Measurements from ENCODE around the gene MSI2.

MSI2 gene

DNA sequence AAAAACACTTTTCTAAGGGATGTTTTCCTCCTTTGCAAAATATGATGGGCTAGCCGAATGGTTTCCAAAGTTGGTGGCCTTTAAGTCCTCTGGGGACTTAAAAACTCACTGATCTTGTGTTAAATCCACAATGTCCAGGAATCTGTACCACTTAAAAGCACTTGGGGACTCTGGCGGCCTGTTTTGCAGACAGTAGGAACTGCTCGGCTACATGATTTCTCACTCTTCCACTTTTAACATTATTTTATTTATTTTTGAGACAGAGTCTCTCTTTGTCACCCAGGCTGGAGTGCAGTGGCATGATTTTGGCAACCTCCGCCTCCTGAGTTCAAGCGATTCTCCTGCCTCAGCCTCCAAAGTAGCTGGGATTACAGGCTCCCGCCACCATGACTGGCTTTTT lies 9.1 kb upstream of the MSI2 start:
- no peak for DNase-seq (ENCODE audit: low read depth)

DNA sequence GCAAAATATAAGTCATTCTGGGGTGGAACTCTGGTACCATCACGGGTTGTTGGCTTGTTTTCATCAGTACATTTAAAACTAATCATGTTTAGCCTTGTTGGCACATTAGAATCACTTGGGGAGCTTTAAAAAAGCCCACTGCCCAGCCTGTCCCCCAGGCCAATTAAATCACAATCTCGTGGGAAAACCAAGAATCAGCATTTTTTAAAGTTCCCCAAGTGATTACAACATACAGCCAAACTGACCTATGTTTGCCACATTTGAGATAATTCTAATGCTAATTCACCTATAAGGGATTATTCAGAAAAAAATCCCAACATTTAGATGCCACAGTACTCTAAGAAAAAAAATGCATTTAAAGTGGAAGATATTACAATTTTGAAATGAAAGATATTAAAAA lies 8.4 kb upstream of the MSI2 start:
- DNase-seq (ENCODE audit: low read depth), result no peak

DNA sequence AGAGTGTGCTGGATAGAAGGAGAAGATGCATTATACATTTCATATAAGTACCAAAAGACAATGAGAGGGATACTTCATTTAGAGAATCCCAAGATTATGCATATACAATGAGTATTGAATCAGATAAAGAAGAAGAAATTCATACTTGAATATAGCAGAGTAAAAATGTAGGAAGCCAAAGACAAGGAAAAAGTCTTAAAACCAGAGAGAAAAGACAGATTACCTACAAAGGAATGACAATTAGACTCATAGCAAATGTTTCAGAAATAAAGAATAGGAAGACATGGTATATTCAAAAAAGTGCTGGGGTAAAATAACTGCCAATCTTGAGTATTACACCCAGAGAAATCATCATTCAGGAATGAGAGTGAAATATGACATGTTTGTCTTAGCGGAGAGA lies 6.8 kb upstream of the MSI2 start:
- no peak for DNase-seq (ENCODE audit: low read depth)

DNA sequence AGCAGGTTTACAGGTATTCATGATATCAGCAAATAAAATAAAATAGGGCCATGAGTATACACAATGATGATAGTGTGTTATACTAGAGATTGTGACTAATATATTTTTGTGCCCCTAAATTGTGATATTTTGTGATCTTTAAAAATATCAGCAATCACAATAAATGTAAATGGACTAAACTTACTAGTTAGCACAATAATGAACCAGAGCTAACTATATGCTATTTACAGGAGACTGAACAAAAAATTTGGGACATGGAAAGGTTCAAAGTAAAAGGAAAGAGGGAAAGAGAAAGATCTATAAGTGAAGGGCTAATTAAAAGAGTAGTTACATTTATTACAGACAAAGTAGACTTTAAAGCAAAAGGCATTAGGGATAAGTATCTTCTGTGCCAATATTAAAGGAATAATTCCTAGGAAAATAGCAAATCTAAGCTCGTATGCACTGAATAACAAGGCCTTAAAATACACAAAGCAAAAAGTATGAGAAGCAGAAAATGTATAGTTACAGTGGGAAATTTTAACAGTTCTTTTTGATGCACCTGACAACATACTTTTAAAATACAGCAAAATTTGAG lies 5.0 kb upstream of the MSI2 start:
- DNase-seq (ENCODE audit: low read depth), result no peak

DNA sequence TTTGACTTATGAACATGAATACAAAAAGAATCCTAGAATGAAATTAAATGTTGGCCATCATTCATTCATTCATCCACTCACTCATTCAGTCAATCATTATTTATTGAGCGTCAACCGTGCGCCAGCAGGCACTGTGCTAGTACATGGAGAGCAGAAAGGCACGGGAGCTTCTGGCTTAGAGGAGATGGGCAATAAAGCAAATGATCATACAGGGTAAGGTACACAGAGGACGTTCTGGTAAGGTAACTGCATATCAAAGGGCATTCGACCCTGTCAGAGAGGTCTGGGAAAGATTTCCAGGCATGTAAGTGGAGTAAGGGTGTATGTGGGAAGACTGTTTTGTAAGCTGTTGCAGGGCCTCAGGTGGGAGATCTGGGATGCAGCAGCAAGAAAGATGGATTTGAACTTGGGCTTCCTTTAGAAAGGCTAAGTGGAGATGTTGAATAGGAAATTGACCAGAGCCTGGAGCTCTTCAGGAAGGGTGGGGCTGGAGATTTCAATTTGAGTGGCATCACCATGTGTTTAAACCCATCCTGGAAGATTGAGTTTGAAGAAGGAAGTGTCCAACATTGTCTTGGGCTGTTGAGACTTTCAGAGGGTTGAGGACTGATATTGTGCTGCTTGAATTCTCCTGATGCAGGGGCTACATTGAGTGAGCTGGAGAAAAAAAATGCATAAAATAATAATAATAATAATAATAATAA lies 2.8 kb upstream of the MSI2 start:
- DNase-seq (ENCODE audit: low read depth), result no peak

DNA sequence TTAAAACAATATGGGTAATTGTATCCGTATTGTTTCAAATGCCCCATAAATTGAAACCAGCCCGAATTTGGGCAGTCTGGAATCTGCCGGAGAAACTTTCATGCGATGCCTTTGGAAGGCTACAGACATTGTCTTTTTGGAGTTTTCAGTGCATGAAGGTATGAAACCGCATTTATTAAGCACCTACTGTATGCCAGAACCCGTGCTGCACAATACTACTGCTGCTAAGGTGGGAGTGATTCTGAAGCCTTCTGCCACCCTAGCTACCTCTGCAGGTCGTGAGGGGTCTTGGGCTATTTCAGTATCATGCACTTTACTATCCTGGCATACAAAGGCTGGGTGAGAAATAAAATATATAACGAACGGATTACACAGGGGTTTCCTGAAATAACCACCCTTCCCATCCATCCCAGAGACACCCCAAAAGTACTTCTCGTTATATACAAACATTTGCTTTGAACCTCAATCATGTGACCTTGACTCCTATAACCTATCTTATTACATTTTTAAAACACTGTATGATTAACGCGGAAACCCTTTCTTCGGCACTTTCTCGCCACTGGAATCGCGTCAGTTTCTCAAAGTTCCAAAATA lies 1.0 kb upstream of the MSI2 start:
- no peak for DNase-seq (ENCODE audit: low read depth)

DNA sequence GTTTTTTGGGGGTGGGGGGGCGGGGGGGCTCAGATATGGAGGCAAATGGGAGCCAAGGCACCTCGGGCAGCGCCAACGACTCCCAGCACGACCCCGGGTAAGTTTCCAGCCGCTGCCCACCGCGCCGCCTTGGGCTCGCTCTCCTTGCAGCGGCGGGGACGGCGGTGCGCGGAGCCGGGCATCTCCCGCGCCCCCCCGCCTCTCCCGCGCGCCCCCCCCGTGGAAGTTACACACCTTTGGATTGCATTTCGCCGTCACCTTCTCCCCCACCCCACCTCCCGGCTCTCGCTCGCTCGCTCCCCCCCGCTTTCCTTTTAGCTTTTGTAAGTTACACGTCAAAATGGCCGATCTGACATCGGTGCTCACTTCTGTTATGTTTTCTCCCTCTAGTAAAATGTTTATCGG lies 387 bp downstream of the MSI2 start:
- no peak for DNase-seq (ENCODE audit: low read depth)

DNA sequence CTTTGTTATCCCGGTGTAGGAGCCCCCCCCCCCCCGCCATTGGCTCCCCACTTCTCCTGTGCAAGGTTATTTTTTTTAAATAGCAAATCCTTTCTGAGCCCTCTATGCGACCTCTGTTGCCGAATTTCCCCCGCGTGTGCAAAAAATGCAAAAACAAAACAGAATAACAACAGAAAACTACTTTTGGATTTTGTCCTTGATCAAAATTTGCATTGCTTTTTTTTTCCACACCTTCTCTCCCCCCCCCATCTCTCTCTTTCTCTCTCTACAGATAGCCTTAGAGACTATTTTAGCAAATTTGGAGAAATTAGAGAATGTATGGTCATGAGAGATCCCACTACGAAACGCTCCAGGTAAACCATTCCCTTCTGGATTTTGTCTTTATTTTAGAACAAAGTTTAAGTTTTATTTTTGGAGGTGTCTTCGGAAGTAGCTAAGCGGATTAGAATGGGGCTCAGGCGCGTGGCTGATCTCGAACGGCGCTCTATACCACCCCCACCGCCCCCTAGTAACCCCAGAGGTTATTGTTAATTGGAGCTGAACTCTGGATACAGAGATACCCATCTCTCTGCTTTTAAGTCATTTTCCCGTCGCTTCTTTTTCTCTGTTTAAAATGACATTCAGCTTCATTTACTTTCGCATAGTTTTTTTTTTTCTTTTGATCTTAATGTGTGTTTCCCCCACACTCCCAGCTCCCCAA lies 1.0 kb downstream of the MSI2 start:
- no peak for DNase-seq (ENCODE audit: low read depth)

DNA sequence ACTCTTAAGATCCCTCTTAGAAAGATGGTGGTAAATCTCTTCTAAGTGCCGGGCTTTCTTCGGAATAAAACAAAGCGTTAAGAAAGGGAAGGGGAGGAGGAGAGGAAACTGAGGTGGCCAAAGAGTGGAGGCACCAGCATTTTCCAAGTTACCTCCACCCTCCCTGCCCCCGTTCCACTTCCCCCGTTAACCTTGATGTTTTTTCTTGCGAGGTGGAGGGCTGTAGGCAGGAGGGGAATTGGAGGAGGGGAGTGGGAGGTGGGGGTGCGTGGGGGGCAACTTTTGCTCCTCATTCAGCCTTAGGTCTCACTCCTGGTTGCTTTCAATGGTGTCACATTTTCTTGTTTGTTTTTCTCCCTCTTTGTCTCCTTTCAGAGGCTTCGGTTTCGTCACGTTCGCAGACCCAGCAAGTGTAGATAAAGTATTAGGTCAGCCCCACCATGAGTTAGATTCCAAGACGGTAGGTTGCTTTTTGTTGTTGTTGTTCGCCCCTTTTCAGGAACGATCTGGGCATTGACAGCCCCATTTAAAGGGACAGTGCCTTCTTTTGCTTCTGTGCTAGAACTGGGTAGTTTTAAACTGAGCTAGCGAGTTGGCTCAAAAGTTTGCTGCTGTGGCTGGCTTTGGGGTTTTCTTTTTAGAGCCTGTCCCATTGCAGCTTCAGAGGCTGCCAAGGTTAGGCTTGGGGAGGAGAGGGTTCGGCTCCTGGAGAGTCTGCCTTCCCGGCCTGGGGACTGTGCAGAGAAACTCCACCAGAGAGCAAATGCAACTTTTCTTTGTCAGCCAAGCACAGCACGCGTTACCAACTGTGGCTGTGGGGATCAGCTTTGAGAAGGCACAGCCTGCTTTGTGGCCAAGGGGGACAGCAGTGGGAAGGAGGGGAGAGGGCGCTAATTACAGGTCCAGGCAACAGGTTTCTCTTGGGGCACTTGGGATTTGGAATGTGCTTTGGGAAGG lies 1.9 kb downstream of the MSI2 start:
- DNase-seq (ENCODE audit: low read depth), result no peak

DNA sequence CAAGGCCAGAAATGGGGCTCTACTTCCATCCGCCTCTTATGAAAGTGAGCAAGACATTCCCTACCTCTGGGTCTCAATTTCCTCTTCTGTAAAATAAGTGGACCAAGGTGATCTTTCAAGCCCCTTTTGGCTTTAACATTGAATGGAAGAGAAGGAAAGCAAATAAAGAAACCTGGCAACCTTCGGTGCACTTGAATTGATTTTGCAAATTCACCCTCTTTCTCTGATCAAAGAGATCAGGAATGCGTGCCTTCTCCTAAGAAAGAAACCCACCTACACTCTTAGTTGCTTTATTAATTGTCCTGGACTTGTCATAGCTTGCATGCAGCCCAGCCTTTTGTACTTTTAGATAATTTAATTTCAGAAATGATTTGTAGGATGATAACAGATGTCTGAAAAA lies 3.0 kb downstream of the MSI2 start:
- DNase-seq (ENCODE audit: low read depth), result no peak

DNA sequence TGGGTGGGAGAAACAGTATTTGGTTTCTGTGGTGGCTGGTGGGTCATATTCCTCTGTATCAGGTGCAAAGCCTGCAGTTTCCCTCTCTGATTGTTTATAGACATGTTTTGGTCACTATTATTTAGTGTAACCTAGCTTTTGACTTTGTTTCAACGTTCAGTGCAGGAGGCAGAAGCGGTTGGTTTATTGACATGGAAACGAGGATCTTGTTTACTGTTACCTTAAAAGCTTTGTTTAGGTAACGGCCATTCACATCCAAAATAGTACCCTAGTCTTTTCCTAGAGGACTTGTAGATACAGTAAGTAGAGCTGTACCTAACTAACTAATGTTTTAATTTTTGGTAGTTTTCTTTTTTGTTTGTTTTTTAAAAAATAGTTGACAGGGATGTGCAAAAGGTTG lies 3.5 kb downstream of the MSI2 start:
- DNase-seq (ENCODE audit: low read depth), result no peak

DNA sequence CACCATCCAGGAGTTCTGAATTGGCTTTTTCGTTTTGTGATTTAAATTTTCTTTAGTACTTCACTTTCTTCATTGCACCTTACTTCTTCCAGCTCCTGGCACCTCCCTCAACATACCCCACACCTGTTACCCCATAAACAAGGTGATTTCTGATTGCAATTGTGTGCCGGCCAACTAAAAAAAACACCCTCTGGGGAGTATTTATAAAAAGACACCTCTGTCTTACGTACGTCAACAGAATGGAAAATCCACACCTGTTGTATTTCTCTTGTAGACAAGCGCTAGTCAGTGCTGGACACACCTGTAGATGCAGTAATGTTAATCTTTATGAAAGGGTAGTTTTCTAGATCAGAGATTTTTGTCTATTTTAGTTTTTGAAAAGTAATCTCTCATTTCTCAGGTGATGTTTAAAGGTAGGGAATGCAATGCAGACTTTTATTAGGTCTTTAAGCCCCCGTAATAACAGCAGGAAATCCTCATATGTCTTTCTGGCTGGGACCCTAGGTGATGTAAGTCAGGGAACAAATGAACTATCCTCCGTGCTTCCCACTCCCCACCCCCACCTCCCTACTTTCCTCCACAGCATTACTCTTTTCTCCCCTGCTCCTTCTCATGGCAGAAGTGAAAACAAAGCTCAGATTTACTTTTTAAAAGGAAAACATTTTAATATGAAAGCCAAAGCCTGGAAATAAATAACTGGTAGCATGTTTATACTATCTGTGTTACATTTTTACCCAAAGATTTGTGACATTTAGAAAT lies 4.2 kb downstream of the MSI2 start:
- DNase-seq (ENCODE audit: low read depth), result no peak

DNA sequence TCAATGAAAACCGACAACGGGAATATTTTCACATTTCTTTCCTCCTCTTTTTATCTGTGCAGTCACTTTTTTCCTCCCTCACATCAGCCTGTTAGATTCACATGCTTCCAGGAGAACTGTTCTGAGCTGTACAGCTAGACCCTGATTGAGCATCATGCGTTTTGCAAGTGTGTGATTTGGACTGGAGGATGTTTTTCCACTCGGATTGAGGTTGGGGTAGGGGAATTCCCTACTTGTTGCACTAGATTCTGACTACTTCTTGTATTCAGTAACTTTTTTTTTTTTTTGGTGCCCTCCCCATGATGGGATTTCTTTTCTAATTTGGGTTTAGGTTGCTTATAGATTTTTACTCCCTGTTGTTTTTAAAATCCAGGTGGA lies 4.8 kb downstream of the MSI2 start:
- DNase-seq (ENCODE audit: low read depth), result no peak

DNA sequence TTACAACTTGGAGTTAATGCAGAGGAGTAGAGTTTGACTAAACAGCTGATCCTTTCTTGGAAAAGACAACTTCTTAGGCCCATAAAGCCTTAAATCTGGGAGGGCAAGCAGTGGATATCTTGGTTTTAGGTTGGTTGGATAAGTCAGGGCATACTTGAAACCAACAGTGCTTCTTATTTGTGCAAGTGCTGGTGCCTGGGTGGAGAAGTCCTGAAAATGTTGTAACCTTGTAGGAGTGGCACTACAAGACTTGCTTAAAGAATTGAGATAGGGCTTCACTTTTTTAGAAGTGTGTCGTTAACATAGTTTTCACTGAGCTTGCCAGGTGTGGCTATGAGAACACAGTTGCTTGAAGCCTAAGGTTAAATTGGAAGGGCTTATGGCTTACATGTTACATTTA lies 6.2 kb downstream of the MSI2 start:
- no peak for DNase-seq (ENCODE audit: low read depth)

DNA sequence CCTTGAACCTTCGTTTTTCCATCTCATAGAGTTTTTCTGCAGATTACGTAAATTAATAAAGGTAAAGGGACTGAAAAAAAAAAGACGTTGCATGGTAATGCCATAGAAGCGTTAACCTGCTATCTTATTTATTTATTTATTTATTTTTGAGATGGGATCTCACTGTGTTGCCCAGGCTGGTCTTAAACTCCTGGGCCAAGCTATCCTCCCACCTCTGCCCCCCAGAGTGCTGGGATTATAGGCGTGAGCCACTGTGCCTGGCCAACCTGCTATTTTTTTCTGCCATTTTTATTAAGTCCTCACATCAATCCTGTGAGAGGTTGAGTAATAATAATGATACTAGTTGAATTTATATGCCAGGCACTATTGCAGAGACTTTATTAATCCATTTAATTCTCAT lies 7.9 kb downstream of the MSI2 start:
- no peak for DNase-seq (ENCODE audit: low read depth)

DNA sequence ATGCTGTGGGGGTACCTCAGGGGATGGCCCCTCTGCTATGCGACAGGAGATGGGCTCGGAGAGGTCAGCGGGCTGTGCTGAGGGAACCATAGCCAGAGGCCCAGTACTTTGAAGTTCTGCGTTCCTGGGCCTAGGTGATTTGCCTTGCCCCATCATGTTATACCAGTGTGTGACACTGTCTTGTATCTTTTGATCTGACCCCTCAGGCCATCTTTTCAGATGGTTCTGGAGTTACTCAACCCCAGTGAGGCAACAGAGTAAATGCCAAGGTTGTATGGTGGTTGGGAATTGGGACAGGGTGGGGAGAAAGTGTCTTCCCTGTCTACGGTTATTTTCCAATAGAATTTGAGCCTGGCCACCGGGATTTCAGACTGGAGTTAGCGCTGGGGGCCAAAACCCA lies 8.5 kb downstream of the MSI2 start:
- DNase-seq (ENCODE audit: low read depth), result no peak

DNA sequence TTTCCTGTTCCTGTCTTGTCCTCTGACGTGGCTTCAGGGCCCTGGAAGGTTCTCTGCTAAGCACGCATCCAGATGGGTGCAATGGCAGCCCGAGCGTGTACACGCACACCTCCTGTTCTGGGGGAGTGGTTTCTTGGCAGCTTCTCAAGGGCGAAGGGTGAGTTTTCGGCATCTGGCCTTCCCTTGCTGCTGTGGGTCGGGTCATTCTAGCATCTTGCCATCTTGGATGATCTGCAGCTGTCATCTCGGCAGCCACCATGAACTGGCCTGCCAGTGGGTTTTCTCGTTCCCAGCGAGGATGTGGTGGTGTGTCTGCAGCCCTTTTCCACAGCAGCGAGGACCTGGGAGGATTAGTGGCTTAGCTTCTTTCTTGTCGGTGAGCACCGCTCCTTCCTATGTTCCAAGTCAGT lies 10.6 kb downstream of the MSI2 start:
- no peak for DNase-seq (ENCODE audit: low read depth)

DNA sequence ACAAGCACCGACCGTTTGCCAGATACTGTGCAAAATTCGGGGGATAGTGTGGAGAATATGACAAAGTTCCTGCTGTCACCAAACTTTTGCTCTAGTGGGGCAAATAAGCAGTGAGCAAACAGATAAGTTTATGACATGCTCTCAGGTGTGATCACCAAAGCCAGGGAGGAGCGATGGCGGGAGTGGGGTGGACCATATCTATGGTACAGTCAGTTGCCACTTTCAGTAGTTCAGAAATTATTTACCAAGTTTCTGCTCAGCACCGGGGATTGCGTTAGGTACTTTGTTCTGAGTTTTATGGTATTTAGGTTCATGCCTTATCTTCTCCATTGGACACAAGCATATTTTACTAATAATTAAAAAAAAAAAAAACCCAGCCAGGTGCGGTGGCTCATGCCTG lies 11.9 kb downstream of the MSI2 start:
- no peak for DNase-seq (ENCODE audit: low read depth)

DNA sequence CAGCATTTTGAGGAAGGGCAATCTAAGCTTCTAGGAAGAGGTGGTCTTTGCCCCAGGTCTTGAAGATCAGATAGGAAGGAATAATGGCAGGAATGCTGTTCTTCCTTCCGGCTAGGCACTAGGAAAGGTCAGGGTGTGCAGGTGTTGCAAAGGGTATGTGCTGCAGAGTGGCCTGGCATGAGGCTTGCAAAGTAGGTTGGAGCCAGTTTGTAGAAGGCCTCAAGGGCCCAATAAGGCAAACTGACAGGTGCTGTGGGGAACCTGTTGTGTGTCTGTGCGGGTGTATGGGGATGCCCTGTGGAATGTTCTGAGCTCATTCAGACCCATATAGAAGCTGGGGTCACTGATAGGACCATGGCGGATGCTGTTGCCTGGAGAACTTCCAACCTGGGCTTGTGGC lies 12.7 kb downstream of the MSI2 start:
- no peak for DNase-seq (ENCODE audit: low read depth)

DNA sequence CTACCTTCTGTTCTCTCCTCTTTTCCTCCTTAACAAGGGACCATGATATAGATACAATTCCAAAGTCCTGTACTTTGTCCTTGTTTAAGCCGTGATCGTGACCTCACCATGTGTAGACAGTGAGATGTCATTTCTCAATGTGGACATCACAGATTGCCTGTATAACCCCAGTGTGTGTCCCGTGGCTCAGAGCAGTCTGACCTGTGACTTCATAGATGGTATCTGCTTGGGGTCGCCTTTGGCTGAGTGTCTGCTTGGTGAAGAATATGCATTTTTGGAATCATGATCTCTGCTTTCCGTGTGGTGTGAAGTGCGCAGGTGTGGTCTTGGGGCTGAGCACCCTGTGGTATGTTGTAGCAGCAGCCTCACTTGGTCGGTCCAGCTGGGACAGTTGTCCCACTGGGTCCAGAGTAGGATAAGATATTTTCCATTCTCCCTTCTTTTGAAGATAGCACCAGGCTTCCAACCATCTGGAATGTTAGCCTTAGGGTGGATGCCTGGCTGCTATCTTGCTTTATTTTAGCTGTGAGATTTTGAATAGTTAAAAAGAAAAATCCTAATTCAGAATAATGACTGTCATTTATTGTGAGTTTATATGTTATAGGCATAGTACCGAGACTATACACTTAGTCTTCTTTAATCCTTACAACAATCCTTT lies 13.4 kb downstream of the MSI2 start:
- no peak for DNase-seq (ENCODE audit: low read depth)

DNA sequence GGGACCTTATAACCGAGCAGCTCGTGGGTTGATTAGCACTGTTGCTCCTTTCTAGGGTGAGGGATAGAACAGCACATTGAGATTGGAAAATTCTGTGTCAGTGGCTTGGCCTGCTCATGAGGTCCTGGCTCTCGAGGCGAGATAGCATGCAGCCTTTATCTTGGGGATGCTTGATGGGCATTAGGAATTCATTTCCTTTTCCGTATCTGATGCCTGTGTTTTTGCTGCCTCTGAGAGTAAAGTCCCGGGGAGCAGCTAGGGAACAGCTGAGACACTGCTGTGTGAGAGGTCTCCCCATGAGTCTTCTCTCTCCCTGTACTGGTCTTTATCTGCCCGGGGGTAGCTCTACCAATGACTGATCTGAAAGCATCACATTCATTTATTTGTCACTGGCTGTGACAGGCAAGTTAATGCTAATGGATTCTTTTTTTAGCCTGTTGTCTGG lies 14.5 kb downstream of the MSI2 start:
- DNase-seq (ENCODE audit: low read depth), result no peak
